Bronchial epithelial cell (primary cell): ENCODE results near the gene IRAK3. TPM values are rescaled to one million over a fixed set of nuclear protein-coding genes. Genes with fewer than 3 reads are reported as not detected.

Experiments
- DNase-seq: peaks from one replicate; pipeline ENCODE4 v3.0.0-alpha.2; 2010; ENCODE audit warnings: low read depth
- FAIRE-seq: peaks from 2 replicates; lab custom pipeline; 2011; peaks lifted over from hg19 to GRCh38; lab: Jason Lieb, UNC
- H3K27me3 ChIP-seq: 2 replicates; pipeline ENCODE4 v1.5.1; 2011; ENCODE audit warnings: low read length; ENCODE audit not compliant: control insufficient read depth, insufficient read depth
- H3K36me3 ChIP-seq: 2 replicates; pipeline ENCODE4 v1.5.1; 2011; ENCODE audit warnings: low read length; ENCODE audit not compliant: control insufficient read depth, insufficient read depth
- H3K4me3 ChIP-seq: 2 replicates; pipeline ENCODE4 v1.5.1; 2011; ENCODE audit warnings: mild to moderate bottlenecking, low read depth, low read length, control low read depth
- total RNA-seq: library from RNA; depleted of rRNA; stranded (reverse); fragments of >200 nt; gene quantifications from 2 replicates; pipeline ENCODE4 v1.2.1, GENCODE V29; 2014
- TF ChIP-seq, protein P1 (sequence below): IDR thresholded peaks from 2 replicates; pipeline ENCODE4 v1.5.1; 2011; ENCODE audit warnings: mild to moderate bottlenecking, moderate library complexity, low read length, control low read depth, inconsistent platforms; ENCODE audit not compliant: insufficient read depth, severe bottlenecking

Gene IRAK3
- total RNA-seq, 1 donor from 2014 or later, result 1.6 TPM

DNA sequence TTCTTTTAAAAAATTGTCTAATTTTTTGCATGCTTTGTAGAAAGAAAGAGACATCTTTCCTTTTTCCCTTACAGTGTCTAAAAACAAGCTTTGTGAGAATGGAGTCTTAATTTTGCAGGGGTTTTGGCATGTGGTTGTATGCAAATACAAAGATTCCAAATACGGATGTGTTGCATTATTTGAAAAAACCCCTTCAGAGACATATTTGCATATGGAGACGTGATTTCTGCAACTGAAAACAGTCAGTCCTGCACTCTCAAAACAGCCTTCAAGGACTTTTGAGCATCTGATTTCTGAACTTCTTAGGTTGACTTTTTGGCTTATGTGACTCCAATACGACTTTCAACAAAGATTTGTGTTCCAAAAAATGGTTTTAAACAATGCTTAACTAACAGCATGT lies 7.8 kb downstream of the IRAK3 start:
- Histone ChIP-seq H3K27me3 (no peaks in the 10 kb centered on the region), H3K36me3 (no peaks in the 10 kb centered on the region), H3K4me3 (no peak overlapping the region)
- DNase-seq (peak; percentile 23), FAIRE-seq (no peak)
- TF ChIP-seq, protein P1, sequence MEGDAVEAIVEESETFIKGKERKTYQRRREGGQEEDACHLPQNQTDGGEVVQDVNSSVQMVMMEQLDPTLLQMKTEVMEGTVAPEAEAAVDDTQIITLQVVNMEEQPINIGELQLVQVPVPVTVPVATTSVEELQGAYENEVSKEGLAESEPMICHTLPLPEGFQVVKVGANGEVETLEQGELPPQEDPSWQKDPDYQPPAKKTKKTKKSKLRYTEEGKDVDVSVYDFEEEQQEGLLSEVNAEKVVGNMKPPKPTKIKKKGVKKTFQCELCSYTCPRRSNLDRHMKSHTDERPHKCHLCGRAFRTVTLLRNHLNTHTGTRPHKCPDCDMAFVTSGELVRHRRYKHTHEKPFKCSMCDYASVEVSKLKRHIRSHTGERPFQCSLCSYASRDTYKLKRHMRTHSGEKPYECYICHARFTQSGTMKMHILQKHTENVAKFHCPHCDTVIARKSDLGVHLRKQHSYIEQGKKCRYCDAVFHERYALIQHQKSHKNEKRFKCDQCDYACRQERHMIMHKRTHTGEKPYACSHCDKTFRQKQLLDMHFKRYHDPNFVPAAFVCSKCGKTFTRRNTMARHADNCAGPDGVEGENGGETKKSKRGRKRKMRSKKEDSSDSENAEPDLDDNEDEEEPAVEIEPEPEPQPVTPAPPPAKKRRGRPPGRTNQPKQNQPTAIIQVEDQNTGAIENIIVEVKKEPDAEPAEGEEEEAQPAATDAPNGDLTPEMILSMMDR, result no peak

DNA sequence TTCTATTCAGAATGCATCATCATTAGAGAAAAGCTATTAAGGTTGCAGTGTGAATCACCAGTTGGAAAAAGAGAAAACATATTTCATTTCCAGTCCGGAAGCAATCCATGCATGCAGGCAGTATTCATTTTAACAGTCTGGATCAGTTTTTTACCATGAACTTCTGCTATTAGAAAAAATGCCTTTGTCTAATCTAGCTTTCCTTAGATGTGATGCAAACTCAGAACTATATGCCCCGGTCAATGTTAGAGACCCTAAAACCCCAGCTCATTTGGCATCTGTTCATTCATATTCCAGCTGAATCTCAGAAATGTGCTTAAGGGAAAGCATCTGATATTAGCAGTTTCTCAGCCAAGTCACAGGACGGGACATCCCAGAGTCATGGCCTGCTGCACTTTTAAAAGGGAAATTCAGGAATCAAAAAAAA lies 8.5 kb downstream of the IRAK3 start:
- Histone ChIP-seq H3K4me3 (no peak overlapping the region), H3K27me3 (no peaks in the 10 kb centered on the region), H3K36me3 (no peaks in the 10 kb centered on the region)
- TF ChIP-seq, protein P1, result no peak
- FAIRE-seq, result no peak
- DNase-seq, result no peak

DNA sequence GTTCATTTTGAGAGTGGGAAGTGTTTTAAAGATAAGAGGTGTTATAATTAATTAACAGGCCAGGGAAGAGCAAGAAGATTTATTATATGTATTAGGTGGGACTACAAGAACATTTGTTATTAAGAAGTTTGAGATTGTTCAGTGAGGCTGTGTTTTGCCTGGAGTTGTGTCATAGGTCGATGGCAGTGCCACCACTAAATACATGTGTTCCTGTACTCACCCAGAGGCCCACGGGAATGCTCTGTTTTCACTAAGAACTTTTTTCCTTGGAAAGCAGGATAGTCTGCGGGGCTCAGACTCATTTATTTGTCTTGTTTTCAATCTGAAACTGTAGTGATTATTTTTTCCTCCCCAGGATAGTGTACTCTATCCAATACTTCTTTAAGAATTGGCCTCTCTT lies 10.1 kb downstream of the IRAK3 start:
- H3K4me3 ChIP-seq, result no peak overlapping the region
- no peaks in the 10 kb centered on the region for H3K36me3 ChIP-seq
- TF ChIP-seq, protein P1, result no peak
- no peak for FAIRE-seq
- no peaks in the 10 kb centered on the region for H3K27me3 ChIP-seq
- no peak for DNase-seq

DNA sequence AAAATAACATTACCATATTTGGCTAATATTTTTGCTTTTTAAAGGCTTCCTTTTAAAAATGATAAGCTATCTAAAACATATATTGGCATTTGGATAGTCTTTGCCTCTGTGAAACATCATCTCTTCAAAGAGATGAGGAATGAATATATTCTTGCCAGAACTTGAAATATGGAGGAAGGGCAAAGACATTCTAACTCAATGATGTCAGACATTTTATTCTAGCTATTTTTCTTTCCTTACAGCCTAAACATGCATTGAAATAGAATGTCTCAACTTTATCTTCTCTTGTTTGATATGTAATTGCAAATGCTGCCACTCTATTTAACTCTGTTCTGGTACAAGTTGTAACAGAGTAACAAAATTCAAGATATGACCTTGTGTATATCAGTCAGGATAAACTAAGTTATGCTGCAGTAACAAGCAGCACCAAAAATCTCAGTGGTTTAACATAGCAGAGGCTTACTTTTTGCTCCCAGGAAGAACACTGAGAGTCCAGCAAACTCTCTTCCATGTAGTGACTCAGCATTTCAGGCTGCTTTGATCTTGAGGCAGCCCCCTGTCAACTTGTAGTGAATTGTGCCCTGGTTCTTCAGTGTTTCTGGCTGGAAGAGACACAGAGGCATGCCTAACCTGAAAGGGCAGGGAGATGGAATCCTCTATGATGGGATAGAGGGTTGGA lies 11.0 kb downstream of the IRAK3 start:
- Histone ChIP-seq H3K36me3 (no peaks in the 10 kb centered on the region), H3K27me3 (no peaks in the 10 kb centered on the region), H3K4me3 (no peak overlapping the region)
- DNase-seq (peak; percentile 53), FAIRE-seq (no peak)
- TF ChIP-seq, protein P1, result no peak

DNA sequence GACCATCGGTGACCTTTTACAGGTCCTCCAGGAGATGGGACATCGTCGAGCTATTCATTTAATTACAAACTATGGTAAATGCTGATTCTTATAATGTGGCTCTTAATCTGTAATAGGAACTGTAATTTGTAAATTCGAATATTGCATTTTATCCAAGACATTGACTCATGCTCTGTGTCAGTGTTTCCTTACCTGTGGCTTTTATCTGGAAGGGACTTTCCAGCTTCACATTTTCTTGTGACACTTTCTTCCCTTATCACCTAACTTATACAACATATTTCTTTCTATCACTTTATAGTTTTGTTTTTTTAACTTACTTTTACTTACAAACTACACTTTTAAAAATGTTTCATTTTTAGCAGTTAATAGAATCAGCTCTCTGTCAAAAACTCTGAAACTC lies 14.8 kb downstream of the IRAK3 start:
- Histone ChIP-seq H3K4me3 (no peak overlapping the region), H3K27me3 (no peaks in the 10 kb centered on the region), H3K36me3 (no peaks in the 10 kb centered on the region)
- no peak for FAIRE-seq
- DNase-seq, result peak; percentile 64
- TF ChIP-seq, protein P1, result no peak

DNA sequence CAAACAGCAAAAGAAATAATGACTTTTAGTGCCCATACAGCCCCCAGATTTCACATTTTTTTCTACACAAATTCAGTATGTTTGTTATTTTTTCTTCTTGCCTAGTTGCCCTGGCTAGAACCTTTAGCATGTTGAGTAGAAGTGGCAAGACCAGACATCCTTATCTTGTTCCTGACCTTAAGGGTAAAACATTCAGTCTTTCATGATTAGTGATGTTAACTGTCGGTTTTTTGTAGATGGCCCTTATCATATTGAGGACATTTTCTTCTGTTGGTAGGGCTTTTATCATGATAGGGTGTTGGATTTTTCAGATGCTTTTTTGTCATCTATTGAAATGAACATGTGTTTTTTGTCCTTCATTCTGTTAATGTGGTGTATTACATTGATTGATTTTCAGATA lies 17.1 kb downstream of the IRAK3 start:
- no peak for FAIRE-seq
- no peaks in the 10 kb centered on the region for H3K36me3 ChIP-seq
- no peak overlapping the region for H3K4me3 ChIP-seq
- H3K27me3 ChIP-seq, result no peaks in the 10 kb centered on the region
- TF ChIP-seq, protein P1, result no peak
- DNase-seq, result no peak
